Stimulated activated CD4-positive, alpha-beta T cell treated with anti-CD3 and anti-CD28 coated beads, Interleukin-12 subunit alpha, Interleukin-12 subunit beta, amount 100 ng/mL, for 24 hours (primary cell): ENCODE measurements around the gene CREB3L1.
A peak's percentile ranks its signal among the peaks of the same experiment; 100 is the strongest.

ENCODE experiments used
- DNase-seq, 2 experiments: peaks; one replicate each; pipeline ENCODE4 v3.0.0-alpha.2; 2020; ENCODE audit warnings: low read depth in 2 of 2

Gene CREB3L1

GRCh38 chr11:46272816-46273427 is 4.5 kb upstream of the CREB3L1 start:
- DNase-seq, result no peak

GRCh38 chr11:46273511-46274205 is 3.8 kb upstream of the CREB3L1 start:
- no peak for DNase-seq

DNA sequence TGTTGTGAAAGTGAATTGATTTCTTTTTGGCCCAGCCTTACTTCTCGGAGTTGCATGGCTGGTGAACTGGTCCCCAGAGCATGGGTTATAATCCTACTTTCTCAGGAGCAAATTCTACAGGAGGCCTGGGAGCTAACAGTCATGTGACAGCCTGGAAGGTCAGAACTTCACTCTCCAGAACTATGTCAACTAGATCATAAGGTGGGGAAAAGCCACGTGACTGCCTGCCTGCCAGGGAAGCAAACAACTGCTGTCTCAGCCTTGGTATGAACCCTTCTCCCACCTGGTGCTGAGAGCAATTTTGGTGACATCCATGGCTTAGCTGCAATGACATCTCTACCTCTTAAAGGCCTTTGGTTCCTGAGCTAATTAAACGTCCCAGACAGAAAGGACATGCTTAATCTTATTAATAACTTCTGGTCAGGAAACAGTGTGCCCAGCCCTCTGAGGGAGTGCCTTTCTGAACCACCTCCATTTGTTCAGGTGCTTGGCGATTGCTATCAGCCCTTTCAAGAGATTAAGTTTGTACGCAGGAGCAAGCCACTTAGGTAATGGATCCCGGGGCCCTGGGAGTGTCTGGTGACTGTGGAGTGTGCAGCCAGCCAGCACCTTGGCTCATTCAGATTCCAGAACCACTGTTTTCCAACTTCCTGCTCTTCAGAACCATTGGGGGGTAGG is 1.4 kb upstream of the CREB3L1 start:
- no peak for DNase-seq

- no peak for DNase-seq
Measured at GRCh38 chr11:46277313-46277621, 195 bp upstream of the CREB3L1 start.

GRCh38 chr11:46278387-46279125 is 1.1 kb downstream of the CREB3L1 start:
- peak in 1 of 2 experiments; percentile 23 for DNase-seq

- DNase-seq, result no peak
Measured at GRCh38 chr11:46279126-46280099, 2.0 kb downstream of the CREB3L1 start.

GRCh38 chr11:46280706-46281105 is 3.2 kb downstream of the CREB3L1 start:
- no peak for DNase-seq

DNA sequence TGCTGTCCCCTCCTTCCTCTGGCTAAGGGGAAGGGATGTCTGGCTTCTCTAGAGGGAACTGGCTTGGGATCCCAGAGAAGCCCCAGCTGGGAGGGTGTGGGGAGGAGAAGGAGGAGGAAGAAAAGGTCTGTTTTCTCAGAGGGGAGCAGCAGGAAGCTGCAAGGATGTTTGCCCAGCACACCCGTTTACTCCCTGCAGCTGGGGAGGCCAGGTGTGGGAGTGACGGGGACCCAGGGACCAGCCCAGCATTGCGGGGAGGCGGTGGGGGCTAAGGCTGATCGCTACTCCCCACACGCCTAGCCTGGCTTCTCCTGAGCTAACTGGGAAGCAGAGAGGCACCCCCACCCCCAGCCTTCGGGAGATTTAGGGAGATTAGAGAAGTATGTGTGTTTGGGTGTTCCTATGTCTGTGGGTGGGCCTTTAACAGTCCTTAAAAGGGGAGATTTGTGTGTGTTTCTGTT is 3.9 kb downstream of the CREB3L1 start:
- no peak for DNase-seq

- no peak for DNase-seq
Measured at GRCh38 chr11:46285173-46285572, 7.7 kb downstream of the CREB3L1 start.

- DNase-seq, result no peak
Measured at GRCh38 chr11:46285594-46286033, 8.2 kb downstream of the CREB3L1 start.

DNA sequence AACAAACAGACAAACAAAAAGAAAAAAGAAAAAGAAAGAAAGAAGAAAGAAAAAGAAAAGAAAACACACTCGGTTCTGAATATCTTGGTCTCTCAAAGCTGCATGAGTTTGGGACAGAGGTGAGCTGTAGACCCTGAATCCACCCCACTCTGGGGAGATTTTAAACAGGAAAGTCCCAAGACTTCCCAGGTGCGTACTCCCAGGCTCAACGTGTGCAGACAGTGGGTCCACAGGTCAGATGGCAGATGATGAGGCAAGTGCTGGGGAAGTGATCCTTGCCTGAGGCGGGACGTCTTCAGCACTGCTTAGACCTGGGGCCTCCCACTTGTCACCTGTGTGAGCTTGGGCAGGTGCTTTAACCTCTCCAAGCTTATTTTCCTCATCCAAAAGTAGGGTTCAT is 9.3 kb downstream of the CREB3L1 start:
- no peak for DNase-seq

DNA sequence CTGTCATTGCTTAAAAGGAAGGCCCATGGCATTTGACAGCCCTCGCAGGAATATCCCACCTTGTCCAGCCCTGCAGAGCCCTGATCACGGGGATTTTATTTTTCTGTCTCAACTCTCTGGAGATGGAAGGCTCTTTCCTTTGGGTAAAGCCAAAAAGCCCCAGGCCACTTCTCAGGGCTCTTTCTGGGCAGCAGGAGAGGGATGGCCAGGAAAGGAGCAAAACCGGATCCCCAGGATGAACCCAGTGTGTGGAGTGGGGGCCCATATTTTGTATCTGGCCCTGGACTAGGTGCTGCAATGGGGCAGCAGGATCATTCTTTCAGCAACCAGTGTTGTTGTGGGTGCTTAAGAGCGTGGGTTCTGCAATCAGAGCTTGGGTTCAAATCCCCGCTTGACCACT is 11.0 kb downstream of the CREB3L1 start:
- no peak for DNase-seq

DNA sequence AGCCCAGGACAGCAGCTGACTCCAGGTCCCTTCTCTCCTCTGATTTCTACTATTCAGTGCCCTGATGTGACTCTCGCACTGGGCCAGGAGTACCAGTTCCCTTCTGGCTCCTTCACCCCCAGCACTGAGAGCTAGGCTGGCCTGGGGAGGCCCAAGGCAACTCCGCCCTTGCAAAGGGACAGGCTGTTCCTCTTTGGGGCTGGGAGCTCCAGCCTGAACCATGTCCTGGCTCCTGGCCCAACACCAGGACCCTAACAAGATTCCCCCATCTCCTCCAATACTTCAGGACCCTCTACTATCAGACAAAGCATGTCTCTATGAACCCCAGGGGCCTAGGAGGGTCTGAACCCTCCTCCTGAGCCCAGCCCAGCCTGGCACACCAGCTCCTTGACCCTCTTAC is 12.5 kb downstream of the CREB3L1 start:
- DNase-seq, result no peak

GRCh38 chr11:46290598-46291309 is 13.3 kb downstream of the CREB3L1 start:
- no peak for DNase-seq

DNA sequence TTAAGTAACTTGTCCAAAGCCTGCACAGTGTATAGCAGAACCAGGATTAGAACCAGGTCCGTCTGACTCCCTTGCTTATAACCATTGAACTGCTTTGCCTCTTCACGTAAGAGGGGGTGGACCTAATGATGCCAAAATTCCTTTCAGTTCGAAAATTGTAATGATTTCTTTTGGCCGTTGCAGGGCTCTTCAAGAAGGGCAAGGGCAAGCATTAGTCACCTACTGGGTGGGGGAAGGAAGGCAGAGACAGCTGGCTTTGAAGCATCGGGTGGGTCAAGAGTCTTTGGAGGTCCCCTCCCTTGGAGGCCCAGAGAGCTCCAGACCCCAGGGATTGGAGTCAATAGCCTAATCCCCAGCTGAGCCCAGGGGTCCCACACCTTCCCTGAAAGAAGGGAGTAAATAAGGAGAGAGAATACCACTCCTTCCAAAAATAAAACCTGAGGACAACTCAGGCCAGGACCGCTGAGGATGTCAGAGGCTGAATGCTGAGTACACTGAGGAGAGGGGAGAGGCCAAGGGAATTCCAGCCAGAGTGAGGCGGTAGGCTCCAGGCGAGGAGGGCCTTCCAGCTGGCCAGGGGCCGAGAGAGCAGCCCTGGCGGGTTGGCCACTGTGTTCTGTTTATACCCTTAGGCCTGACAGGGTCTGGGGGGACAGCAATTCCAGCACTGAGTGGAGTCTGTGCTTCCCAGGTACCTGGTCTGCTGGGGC is 14.1 kb downstream of the CREB3L1 start:
- no peak for DNase-seq

- no peak for DNase-seq
Measured at GRCh38 chr11:46293066-46293465, 15.6 kb downstream of the CREB3L1 start.

DNA sequence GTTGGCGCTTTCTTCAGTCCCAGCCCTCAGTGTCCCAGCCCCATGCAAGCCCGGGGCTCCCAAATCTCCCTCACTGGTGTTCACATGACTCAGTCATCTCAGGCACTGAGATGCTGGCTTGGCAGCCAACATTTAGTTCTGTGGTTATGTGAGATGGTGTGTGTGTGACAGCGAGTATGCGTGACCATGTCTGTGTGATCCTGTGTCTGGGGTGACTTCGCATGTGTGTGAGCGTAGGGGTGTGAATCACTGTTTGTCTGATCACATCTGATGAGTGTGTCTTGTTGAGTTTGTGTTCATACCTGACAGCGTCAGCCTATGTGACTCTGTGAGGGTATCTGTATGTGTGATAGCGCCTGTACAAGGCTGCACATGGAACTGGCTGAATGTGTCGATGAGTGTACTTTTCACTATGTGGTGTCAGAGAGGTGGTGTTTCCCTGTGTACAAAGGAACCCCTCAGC is 16.2 kb downstream of the CREB3L1 start:
- no peak for DNase-seq

DNA sequence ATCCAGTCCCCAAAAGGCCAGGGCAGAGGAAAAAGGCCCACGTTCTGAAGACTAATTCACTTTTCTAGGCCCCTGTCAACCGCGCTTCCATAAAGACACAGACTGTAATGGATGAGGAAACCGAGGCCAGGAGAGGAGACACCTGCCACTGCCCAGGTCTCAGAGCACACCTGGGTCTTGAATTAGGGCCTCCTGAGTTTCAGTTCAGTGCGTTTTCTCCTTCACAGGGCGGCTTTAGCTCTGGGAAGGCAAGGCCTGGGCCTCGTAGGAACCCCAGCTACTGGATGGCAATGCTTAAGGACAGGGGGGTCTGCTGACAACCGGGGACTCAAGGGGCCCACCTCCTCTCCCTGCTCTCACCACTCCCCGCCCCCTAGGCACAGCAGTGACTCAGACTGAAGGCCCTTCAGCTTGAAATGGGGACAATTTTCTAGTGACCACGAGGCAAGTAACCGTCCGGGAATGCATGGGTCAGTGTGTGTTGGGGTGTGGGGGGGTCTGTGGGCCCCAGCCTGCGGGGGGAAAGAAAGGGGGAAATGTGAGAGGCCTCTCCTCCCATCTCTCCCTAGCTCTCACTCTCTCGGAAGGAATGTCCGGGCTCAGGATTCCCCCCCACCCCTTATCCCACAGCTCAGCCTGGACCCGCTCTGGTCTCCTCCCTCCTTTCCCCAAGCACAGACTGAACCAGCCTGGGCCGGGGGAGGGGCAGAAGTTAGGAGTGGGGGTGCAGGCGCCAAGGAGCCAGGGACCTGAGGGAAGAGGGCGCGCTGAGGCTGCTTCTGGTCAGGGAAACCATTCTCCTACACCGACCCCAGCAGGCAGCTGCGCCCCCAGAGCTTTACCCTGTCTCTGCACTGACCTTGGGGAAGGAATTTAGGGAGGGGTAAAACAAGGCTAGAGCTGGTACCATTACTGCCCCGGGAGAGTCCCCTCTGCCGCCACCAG is 17.2 kb downstream of the CREB3L1 start:
- DNase-seq, result no peak
